Measurements from ENCODE around the gene HMG20A. TPM values are rescaled to one million over a fixed set of nuclear protein-coding genes. Genes with fewer than 3 reads are reported as not detected.

The HMG20A gene
- total and polyA plus RNA-seq, 10 of the 15 experiments (the other 5 are each of a cell fraction or from before 2014, with no cell fraction given) = 30.0 to 98.7 (median 46.8) TPM

- no peak overlapping the region for H3K27ac ChIP-seq (ENCODE audit: control insufficient read depth, insufficient read depth)
- in situ Hi-C loops (cut with MboI) = no loop called here
- TF ChIP-seq ZSCAN29 (IDR thresholded peaks at IDR 0.05) = no peak
- no peak for TF ChIP-seq USF1 (IDR thresholded peaks at IDR 0.05; ENCODE audit: borderline replicate concordance, extremely low read length, insufficient read depth, low read depth, low read length)
- ChIA-PET RAD21 (ENCODE audit: unreplicated experiment) (interaction anchor here (1.4 to 1.9 kb wide), 2 partner anchors 12 to 412 kb away, joined by 3 to 7 read pairs; no protein-coding TSS in a partner anchor), CTCF (interaction anchor here (1.0 to 1.5 kb wide), 3 partner anchors 12 to 344 kb away, joined by 3 to 10 read pairs (median 3); no protein-coding TSS in a partner anchor), SMC1A (ENCODE audit: uncharacterized antibody, unreplicated experiment) (interaction anchor here (1.2 to 1.7 kb wide), 2 partner anchors 11 to 348 kb away, joined by 3 to 4 read pairs; no protein-coding TSS in a partner anchor), POLR2A (no interaction called here)
- H3K27me3 ChIP-seq (replicated peaks in 1 of 2; ENCODE audit: control insufficient read depth in 2 of 2, insufficient read depth in 2 of 2, low read length in 1 of 2) = no peaks in the 10 kb centered on the region; a peak in 1 of 4 replicates
- FAIRE-seq (no peak), DNase-seq (ENCODE audit: low read depth, low spot score) (no peak), ATAC-seq (no peak)
- intact Hi-C loops (cut with micrococcal nuclease; ENCODE audit: unreplicated experiment) = no loop called here
- no peaks in the 10 kb centered on the region for H3K36me3 ChIP-seq (ENCODE audit: control insufficient read depth in 2 of 2, insufficient read depth in 2 of 2, low read length in 1 of 2)
- peaks cover 6% of the 10 kb centered on the region for H3K4me1 ChIP-seq (ENCODE audit: control insufficient read depth, insufficient read depth, low read length)
- H3K9me3 ChIP-seq (replicated peaks; ENCODE audit: control insufficient read depth, insufficient read depth, low read length) = no peaks in the 10 kb centered on the region
- H3K4me3 ChIP-seq = no peak overlapping the region
- no peak overlapping the region for H2AFZ ChIP-seq (ENCODE audit: control insufficient read depth, low read depth, low read length)
- H4K20me1 ChIP-seq (ENCODE audit: control insufficient read depth, insufficient read depth) = no peaks in the 10 kb centered on the region
- H3K79me2 ChIP-seq (ENCODE audit: control insufficient read depth, insufficient read depth, low read length) = no peaks in the 10 kb centered on the region
- WGBS (ENCODE audit: insufficient coverage, insufficient replicate concordance, low lambda C conversion rate, missing lambda C conversion rate) = 59% methylated on average over 26 of the region's 26 CpGs
- BruUV-seq (replicated peaks) = no TSS peak
- H3K9ac ChIP-seq (ENCODE audit: control insufficient read depth, insufficient read depth, low read length) = no peak overlapping the region
- H3K4me2 ChIP-seq (ENCODE audit: control insufficient read depth, insufficient read depth) = no peak overlapping the region
Measured at GRCh38 chr15:77531191-77532000, 110.7 kb downstream of the HMG20A start.

- H3K4me3 ChIP-seq = no peak overlapping the region
- H3K27me3 ChIP-seq (replicated peaks in 1 of 2; ENCODE audit: control insufficient read depth in 2 of 2, insufficient read depth in 2 of 2, low read length in 1 of 2) = no peaks in the 10 kb centered on the region; a peak in 1 of 4 replicates
- H3K9ac ChIP-seq (ENCODE audit: control insufficient read depth, insufficient read depth, low read length) = no peak overlapping the region
- RAD21 ChIA-PET (ENCODE audit: unreplicated experiment) = interaction anchor here (0.8 to 1.9 kb wide), 3 partner anchors 11 to 509 kb away, joined by 3 to 7 read pairs (median 3); no protein-coding TSS in a partner anchor
- DNase-seq (ENCODE audit: low read depth, low spot score) = no peak
- POLR2A ChIA-PET = interaction anchor here (0.7 kb wide), 1 partner anchor 25 kb away, joined by 4 read pairs; no protein-coding TSS in a partner anchor
- no TSS peak for BruUV-seq (replicated peaks)
- no peak for FAIRE-seq
- no peak overlapping the region for H2AFZ ChIP-seq (ENCODE audit: control insufficient read depth, low read depth, low read length)
- ATAC-seq = no peak
- peaks cover 14% of the 10 kb centered on the region for H3K4me1 ChIP-seq (ENCODE audit: control insufficient read depth, insufficient read depth, low read length)
- intact Hi-C loops (cut with micrococcal nuclease; ENCODE audit: unreplicated experiment) (no loop called here), in situ Hi-C loops (cut with MboI) (no loop called here)
- CTCF ChIA-PET = interaction anchor here (0.8 to 1.5 kb wide), 4 partner anchors 11 to 559 kb away, joined by 3 to 10 read pairs (median 3); no protein-coding TSS in a partner anchor
- H3K4me2 ChIP-seq (ENCODE audit: control insufficient read depth, insufficient read depth) = no peak overlapping the region
- H3K9me3 ChIP-seq (replicated peaks; ENCODE audit: control insufficient read depth, insufficient read depth, low read length) = no peaks in the 10 kb centered on the region
- no peaks in the 10 kb centered on the region for H3K79me2 ChIP-seq (ENCODE audit: control insufficient read depth, insufficient read depth, low read length)
- no peaks in the 10 kb centered on the region for H4K20me1 ChIP-seq (ENCODE audit: control insufficient read depth, insufficient read depth)
- SMC1A ChIA-PET (ENCODE audit: uncharacterized antibody, unreplicated experiment) = interaction anchor here (0.7 to 1.7 kb wide), 3 partner anchors 10 to 353 kb away, joined by 3 to 4 read pairs (median 3); no protein-coding TSS in a partner anchor
- no peaks in the 10 kb centered on the region for H3K36me3 ChIP-seq (ENCODE audit: control insufficient read depth in 2 of 2, insufficient read depth in 2 of 2, low read length in 1 of 2)
- no peak overlapping the region for H3K27ac ChIP-seq (ENCODE audit: control insufficient read depth, insufficient read depth)
- 30% methylated on average over 3 of the region's 3 CpGs for WGBS (ENCODE audit: insufficient coverage, insufficient replicate concordance, low lambda C conversion rate, missing lambda C conversion rate)
- TF ChIP-seq ZZZ3 (IDR thresholded peaks at IDR 0.05; ENCODE audit: control insufficient read depth, insufficient read length, low read depth) (no peak), PML (IDR thresholded peaks at IDR 0.05; ENCODE audit: low read length) (no peak), YY1 (IDR thresholded peaks at IDR 0.05; ENCODE audit: low read depth, low read length) (no peak), RFX5 (IDR thresholded peaks at IDR 0.05; ENCODE audit: low read depth, low read length) (no peak), ZBTB33 (IDR thresholded peaks at IDR 0.05) (no peak), SMAD1 (IDR thresholded peaks at IDR 0.05; ENCODE audit: low read depth, partially characterized antibody) (no peak), NKRF (conservative IDR thresholded peaks at IDR 0.05) (no peak)
Measured at GRCh38 chr15:77532067-77532710, 111.5 kb downstream of the HMG20A start.
